HepG2 (cell line): ENCODE measurements around the gene TCN1.

Source experiments
- CEBPB ChIP-seq: IDR thresholded peaks from 2 replicates; pipeline ENCODE4 v1.6.1; 2011; ENCODE audit warnings: low read depth, low read length, improper control_type of control experiment, borderline replicate concordance
- CTCF ChIP-seq: sonication (generic); formaldehyde crosslinking; IDR thresholded peaks from 2 replicates; pipeline ENCODE4 v1.5.0; 2020; ENCODE audit warnings: mild to moderate bottlenecking, missing genetic modification reagents, moderate library complexity
- ELK4 ChIP-seq: sonication (generic); formaldehyde crosslinking; IDR thresholded peaks from 2 replicates; pipeline ENCODE4 v1.9.0; 2021; ENCODE audit warnings: missing genetic modification reagents, borderline replicate concordance
- ETS1 ChIP-seq: sonication (generic); formaldehyde crosslinking; IDR thresholded peaks from 2 replicates; pipeline ENCODE4 v1.4.0; 2020; ENCODE audit warnings: missing genetic modification reagents
- FOSL1 ChIP-seq: sonication (generic); formaldehyde crosslinking; IDR thresholded peaks from 2 replicates; pipeline ENCODE4 v1.9.0; 2021; ENCODE audit warnings: missing genetic modification reagents, borderline replicate concordance
- HNRNPK ChIP-seq: fragments of 200-400 bp; formaldehyde crosslinking; IDR thresholded peaks from 2 replicates; pipeline ENCODE4 v1.6.1; 2018; ENCODE audit warnings: low read length, low read depth, moderate library complexity, mild to moderate bottlenecking; ENCODE audit not compliant: poor library complexity, severe bottlenecking
- JUN ChIP-seq: sonication (generic); formaldehyde crosslinking; IDR thresholded peaks from 2 replicates; pipeline ENCODE4 v1.4.0; 2020; ENCODE audit warnings: mild to moderate bottlenecking, missing genetic modification reagents
- MAFK ChIP-seq, 2 experiments: IDR thresholded peaks in 1 of 2; conservative IDR thresholded peaks in 1 of 2; 2 replicates each; pipeline ENCODE4 v1.6.1; 2011; ENCODE audit warnings: improper control_type of control experiment in 2 of 2, low read length in 2 of 2
- TERF1 ChIP-seq: sonication (generic); formaldehyde crosslinking; IDR thresholded peaks from 2 replicates; pipeline ENCODE4 v1.8.0; 2022; ENCODE audit warnings: mild to moderate bottlenecking, missing genetic modification reagents, moderate library complexity
- XRCC5 ChIP-seq: fragments of 200-400 bp; formaldehyde crosslinking; optimal IDR thresholded peaks from 2 replicates; pipeline ENCODE3; 2017; ENCODE audit warnings: mild to moderate bottlenecking, low read length
- ZNF350 ChIP-seq: sonication (generic); formaldehyde crosslinking; IDR thresholded peaks from 2 replicates; pipeline ENCODE4 v1.4.0; 2020; ENCODE audit warnings: mild to moderate bottlenecking, low read depth, missing genetic modification reagents, borderline replicate concordance
- ZZZ3 ChIP-seq: sonication (generic); formaldehyde crosslinking; IDR thresholded peaks from 2 replicates; pipeline ENCODE4 v1.4.0; 2020; ENCODE audit warnings: missing genetic modification reagents, mild to moderate bottlenecking, borderline replicate concordance
- TF ChIP-seq, protein P1 (sequence below): sonication (generic); formaldehyde crosslinking; conservative IDR thresholded peaks from 2 replicates; pipeline ENCODE4 v1.8.0; 2022; ENCODE audit warnings: low read depth, missing genetic modification reagents
- TF ChIP-seq, protein P2 (sequence below): sonication (generic); formaldehyde crosslinking; IDR thresholded peaks from 2 replicates; pipeline ENCODE4 v1.5.0; 2020; ENCODE audit warnings: mild to moderate bottlenecking, missing genetic modification reagents, borderline replicate concordance

DNA sequence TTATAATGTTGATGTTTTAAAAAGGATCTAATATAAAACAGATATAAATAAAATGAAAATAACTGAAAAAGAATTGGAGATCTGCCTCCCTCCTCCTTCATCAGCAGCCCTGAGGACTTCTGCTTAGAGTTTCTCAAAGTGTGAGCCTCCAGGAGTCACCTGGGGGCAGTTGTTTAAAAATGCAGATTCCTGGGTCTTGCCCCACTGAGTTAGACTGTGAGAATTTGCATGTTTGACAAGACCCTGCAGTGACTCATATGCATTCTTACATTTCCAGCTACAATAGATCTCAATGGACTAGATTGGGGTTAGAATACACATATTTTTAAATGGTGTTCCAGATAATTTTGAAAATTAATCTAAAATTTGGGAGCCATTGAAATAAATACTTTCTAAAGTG, 11.5 kb upstream of the TCN1 start:
- TF ChIP-seq, protein P1, sequence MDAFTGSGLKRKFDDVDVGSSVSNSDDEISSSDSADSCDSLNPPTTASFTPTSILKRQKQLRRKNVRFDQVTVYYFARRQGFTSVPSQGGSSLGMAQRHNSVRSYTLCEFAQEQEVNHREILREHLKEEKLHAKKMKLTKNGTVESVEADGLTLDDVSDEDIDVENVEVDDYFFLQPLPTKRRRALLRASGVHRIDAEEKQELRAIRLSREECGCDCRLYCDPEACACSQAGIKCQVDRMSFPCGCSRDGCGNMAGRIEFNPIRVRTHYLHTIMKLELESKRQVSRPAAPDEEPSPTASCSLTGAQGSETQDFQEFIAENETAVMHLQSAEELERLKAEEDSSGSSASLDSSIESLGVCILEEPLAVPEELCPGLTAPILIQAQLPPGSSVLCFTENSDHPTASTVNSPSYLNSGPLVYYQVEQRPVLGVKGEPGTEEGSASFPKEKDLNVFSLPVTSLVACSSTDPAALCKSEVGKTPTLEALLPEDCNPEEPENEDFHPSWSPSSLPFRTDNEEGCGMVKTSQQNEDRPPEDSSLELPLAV = no peak
- no peak for TF ChIP-seq JUN (CRISPR knock-in tag)
- no peak for TF ChIP-seq CTCF (CRISPR knock-in tag)
- no peak for TF ChIP-seq ZNF350
- no peak for TF ChIP-seq HNRNPK
- no peak for TF ChIP-seq XRCC5
- no peak for TF ChIP-seq CEBPB
- TF ChIP-seq ELK4 (CRISPR knock-in tag) = no peak
- no peak for TF ChIP-seq ETS1
- TF ChIP-seq FOSL1 (CRISPR knock-in tag) = no peak
- no peak for TF ChIP-seq MAFK (conservative IDR thresholded peaks at IDR 0.05 in 1 of 2, IDR thresholded peaks at IDR 0.05 in 1 of 2; ENCODE audit: low read length in 2 of 2)
- TF ChIP-seq, protein P2, sequence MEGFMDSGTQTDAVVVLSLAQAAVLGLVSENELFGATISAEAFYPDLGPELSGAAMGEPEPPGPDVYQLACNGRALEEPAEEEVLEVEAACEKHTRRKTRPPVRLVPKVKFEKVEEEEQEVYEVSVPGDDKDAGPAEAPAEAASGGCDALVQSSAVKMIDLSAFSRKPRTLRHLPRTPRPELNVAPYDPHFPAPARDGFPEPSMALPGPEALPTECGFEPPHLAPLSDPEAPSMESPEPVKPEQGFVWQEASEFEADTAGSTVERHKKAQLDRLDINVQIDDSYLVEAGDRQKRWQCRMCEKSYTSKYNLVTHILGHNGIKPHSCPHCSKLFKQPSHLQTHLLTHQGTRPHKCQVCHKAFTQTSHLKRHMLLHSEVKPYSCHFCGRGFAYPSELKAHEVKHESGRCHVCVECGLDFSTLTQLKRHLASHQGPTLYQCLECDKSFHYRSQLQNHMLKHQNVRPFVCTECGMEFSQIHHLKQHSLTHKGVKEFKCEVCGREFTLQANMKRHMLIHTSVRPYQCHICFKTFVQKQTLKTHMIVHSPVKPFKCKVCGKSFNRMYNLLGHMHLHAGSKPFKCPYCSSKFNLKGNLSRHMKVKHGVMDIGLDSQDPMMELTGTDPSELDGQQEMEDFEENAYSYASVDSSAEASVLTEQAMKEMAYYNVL (CRISPR knock-in tag) = no peak
- no peak for TF ChIP-seq TERF1 (CRISPR knock-in tag)
- TF ChIP-seq ZZZ3 (CRISPR knock-in tag) = no peak
